ENCODE measurements around the gene MDGA2. TPM values are rescaled to one million over a fixed set of nuclear protein-coding genes. Genes with fewer than 3 reads are reported as not detected.

Gene MDGA2
- total and polyA plus RNA-seq, 2 of the 8 experiments (the other 6 are each of a cell fraction or from before 2014, with no cell fraction given) = 0.11 to 0.69 TPM

- no peak for TF ChIP-seq CBX5 (IDR thresholded peaks at IDR 0.05; ENCODE audit: low read depth, low read length)
- TF ChIP-seq EZH2 (IDR thresholded peaks at IDR 0.05; ENCODE audit: low read depth, low read length, severe bottlenecking) = peak; percentile 72
- TF ChIP-seq SUZ12 (IDR thresholded peaks at IDR 0.05; ENCODE audit: low read length) = peak; percentile 52
- TF ChIP-seq RNF2 (IDR thresholded peaks at IDR 0.05; ENCODE audit: borderline replicate concordance, low read depth, low read length, missing control alignments, poor library complexity, severe bottlenecking) = peak; percentile 61
- TF ChIP-seq MAX (IDR thresholded peaks at IDR 0.05) = no peak
- TF ChIP-seq RBBP5 (IDR thresholded peaks at IDR 0.05; ENCODE audit: borderline replicate concordance, low read depth, low read length) = peak; percentile 68
- TF ChIP-seq KDM1A (IDR thresholded peaks at IDR 0.05; ENCODE audit: borderline replicate concordance, low read length) = no peak
- TF ChIP-seq TAF7 (optimal IDR thresholded peaks at IDR 0.05; ENCODE audit: borderline replicate concordance, low read depth, low read length) = no peak
- no peak for TF ChIP-seq JUND (IDR thresholded peaks at IDR 0.05; ENCODE audit: low read length)
These were observed 601 bp downstream of the MDGA2 start (continued) for GRCh38 chr14:47674543-47675465.

All from H1 (cell line).